GM19351 (cell line): ENCODE measurements around the gene PROK1.

ENCODE experiments used
- ATAC-seq: cut with Tn5 transposase; IDR thresholded peaks from one replicate; pipeline ENCODE4 v1.9.1; 2021; ENCODE audit warnings: mild to moderate bottlenecking, moderate library complexity; ENCODE audit not compliant: unreplicated experiment

The PROK1 gene

DNA sequence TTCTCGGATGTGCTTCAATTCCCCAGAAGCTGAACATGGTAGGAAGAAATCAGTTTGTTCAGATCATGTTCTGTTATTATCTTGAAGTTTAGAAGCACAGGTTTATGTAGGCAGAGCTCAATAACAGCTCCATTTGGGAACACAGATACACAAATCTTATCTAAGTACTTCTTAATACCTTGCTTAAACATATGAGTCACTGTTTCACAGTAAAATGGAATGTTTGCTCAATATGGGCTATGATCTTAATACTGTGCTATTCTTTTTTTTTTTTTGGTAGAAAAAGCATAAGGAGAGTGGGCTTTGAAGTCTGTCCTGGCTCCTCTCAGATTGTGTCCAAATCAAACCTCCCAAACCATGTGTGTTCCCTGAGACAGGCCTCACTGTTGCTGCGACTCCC is 13.4 kb downstream of the PROK1 start:
- ATAC-seq = no peak

- no peak for ATAC-seq
Measured at GRCh38 chr1:110465038-110465813, 14.3 kb downstream of the PROK1 start.

- no peak for ATAC-seq
Measured at GRCh38 chr1:110465814-110466380, 14.9 kb downstream of the PROK1 start.

DNA sequence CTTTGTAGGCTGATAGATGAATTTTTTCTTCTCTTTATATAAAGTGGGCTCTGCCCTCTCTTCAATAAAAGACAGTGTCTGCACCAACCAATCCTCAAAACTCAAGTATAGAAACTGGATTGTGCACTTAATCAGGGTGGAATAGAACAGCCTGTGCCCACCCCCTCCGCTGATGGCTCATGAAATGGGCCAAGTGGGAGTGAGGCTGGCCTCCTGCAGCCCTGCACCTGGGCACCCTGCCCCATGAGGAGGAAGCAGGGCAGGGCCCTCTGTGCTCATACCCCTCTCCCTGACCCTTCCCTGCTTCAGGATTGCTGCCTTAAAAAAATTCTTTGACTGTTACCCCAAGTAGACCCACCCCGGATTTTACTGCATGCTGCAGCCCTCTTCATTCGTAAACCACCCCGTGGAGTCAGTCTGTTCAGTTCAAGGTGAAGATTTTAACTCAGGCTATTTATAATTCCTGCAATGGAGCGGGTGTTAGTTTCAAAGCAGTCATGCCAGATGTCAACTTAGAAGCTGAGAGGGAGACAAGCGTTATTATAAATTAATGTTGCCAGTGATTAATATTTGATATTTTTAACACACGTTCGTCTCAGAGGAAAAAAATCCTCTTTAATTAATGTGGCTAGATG is 15.8 kb downstream of the PROK1 start:
- ATAC-seq = no peak

GRCh38 chr1:110471131-110471530 is 20.2 kb downstream of the PROK1 start:
- no peak for ATAC-seq

DNA sequence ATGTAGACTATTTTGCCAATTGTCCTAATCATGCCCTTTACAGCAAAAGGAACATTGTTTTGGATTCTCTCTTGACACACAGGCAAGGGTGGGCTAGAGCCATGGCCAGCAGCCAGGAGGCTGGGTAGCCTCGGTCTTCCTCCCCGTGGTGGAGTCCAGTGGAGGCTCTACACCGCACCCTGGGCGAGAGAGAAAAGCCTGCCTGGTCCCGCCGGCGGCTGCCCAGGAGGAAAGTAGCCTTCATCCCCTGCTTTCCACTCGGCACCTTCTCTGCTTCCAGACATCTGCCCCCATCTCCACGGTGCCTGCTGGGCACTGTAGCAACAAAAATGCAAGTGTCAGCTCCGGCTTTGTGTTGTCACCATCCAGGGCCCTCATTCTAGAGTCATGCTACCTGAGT is 21.6 kb downstream of the PROK1 start:
- ATAC-seq = no peak

- no peak for ATAC-seq
Measured at GRCh38 chr1:110474444-110474843, 23.5 kb downstream of the PROK1 start.

GRCh38 chr1:110475362-110476027 is 24.5 kb downstream of the PROK1 start:
- ATAC-seq = no peak

DNA sequence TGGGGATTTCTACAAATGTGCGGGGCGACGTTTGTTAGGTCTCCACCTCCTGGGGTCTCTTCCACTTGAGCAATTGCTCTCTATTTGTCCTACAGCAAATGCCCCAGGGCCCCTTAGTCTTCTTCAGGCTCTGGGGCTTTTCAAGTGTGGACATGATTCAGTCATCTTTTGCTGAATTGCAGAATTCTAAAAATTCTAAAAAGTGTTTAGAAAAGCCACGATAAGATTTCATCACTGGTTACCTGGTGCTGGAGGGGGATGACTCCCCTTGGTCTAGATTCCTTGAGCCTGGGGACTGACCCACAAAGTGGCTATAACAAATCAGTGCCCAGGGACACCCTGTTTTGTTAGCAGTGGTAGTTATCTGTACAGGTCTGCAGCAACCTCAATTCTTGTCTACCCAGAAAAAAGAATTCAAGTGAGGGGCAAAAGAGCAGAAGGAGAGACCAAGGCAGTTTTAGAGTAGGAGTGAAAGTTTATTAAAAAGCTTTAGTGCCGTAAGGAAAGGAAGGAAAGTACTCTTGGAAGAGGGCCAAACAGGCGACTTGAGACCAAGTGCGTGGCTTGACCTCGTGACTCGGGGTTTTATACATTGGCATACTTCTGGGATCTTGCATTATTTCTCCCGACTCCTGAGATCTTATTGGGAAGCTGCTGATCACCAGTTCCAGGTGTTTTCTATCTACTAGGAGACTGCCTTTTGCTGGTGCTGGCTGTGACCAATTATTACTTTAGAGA is 25.2 kb downstream of the PROK1 start:
- ATAC-seq = no peak

- no peak for ATAC-seq
Measured at GRCh38 chr1:110477041-110477440, 26.1 kb downstream of the PROK1 start.

- ATAC-seq = no peak
Measured at GRCh38 chr1:110477445-110477957, 26.6 kb downstream of the PROK1 start.

DNA sequence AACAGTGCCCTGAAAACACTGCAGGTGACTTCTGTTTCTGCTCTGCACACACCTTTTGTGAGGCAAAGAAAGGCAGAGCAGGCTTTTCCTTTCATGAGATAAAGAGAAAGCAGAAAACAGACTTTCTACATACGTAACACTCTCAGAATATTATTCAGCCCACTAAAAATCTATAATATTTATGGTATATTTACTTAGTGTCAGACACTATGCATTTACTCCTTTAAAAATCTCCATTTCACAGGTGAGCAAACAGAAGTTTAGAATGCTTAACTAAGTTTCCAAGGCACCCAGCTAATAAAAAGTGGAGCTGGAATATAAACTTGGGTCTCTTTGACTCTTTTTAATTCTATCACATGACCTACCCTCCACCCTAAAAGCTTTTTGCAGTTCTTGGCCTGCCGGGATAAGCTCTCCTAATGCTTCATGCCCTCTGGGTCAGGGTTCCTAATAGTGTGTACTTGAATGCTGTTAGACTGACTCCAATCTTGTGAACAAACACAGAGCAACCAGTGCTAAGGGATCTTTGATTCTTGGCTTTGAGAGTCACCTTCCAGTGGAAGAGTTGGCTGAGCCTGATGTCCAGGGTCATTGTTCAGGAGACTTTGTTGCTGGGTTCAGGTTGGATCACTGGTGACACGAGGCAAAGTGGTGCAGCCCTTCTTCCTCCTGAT is 27.2 kb downstream of the PROK1 start:
- no peak for ATAC-seq

- ATAC-seq = no peak
Measured at GRCh38 chr1:110478886-110479285, 27.9 kb downstream of the PROK1 start.

DNA sequence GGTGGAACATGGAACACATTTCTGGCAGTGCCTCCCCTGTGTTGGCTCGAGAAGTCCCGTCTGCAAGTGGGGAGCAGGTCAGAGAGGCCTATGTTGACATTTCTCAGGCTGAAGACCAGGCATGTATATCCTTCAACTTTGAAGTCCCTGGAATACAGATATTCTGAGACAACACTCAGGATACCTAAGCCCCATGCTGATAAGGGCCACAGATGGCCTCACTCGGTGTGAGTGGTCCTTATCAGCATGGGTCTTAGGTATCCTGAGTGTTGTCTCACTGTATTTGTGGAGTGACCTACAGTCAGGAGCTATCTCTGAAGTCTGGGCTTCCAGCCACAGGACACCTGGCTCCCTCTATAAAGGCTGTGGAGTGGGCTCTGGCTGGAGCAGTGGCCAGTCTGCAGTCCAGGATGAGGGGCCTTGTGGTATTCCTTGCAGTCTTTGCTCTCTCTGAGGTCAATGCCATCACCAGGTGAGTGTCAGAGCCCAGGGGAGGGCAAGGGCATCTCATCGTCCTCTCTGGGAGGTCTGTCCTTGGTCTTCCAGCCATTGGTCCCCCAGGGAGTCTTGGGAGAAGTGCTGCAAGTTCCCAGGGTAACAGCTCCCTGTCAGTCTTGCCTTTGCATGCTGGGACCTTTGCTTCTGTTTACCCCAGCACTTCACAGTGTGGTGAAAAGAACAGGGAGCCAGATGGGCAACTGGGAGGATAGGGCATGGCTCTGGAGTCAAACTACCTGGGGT is 29.6 kb downstream of the PROK1 start:
- ATAC-seq = no peak

- ATAC-seq = no peak
Measured at GRCh38 chr1:110481968-110482623, 31.1 kb downstream of the PROK1 start.

- no peak for ATAC-seq
Measured at GRCh38 chr1:110482662-110483307, 31.8 kb downstream of the PROK1 start.

DNA sequence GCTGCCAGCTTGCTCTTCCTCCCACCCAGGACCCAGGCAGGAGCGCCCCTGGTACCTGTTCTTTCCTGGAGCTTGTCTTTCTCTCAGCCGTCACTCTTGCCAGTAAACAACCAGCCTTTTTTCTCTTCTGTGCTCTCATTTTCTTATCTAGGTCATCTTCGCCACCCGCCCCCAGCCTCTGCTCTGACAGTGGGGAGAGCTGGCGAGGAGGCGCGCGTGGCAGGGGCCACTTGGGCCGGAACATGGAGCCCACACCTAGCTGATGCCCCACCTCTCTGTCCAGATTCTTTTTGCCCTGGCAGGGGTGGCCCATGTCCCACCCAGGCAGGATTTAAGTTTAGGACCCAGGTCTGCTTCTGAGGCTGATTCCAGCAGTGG is 32.3 kb downstream of the PROK1 start:
- no peak for ATAC-seq

- no peak for ATAC-seq
Measured at GRCh38 chr1:110484801-110485200, 33.9 kb downstream of the PROK1 start.

GRCh38 chr1:110485725-110486124 is 34.8 kb downstream of the PROK1 start:
- ATAC-seq = no peak
